Breast epithelium (tissue), 4 donors: ENCODE measurements around the gene DSCAM. TPM values are rescaled to one million over a fixed set of nuclear protein-coding genes. Genes with fewer than 3 reads are reported as not detected.

Experiments used
- DNase-seq, 2 donors: peaks; one replicate each; pipeline ENCODE4 v3.0.0-alpha.2; 2019; ENCODE audit warnings: low spot score in 2 of 2
- H3K27ac ChIP-seq, 2 donors: fragments of 200-600 bp; sonication (generic) in 1 of 2; one replicate each; pipeline ENCODE4 v1.5.1; 2016 to 2019; ENCODE audit warnings: mild to moderate bottlenecking in 1 of 2
- H3K27me3 ChIP-seq, 2 donors: fragments of 200-600 bp; sonication (generic) in 1 of 2; one replicate each; pipeline versions ENCODE4 v1.5.1 to v1.6.0; 2017 to 2019; ENCODE audit warnings: control low read depth in 1 of 2, mild to moderate bottlenecking in 1 of 2
- H3K36me3 ChIP-seq: fragments of 200-600 bp; one replicate; pipeline ENCODE4 v1.5.1; 2019
- H3K4me1 ChIP-seq, 2 donors: fragments of 200-600 bp; sonication (generic); one replicate each; pipeline ENCODE4 v1.5.1; 2016 to 2019; ENCODE audit warnings: control low read depth in 1 of 2
- H3K4me3 ChIP-seq, 3 donors: fragments of 200-600 bp; sonication (generic); 1 replicate in 2 of 3; 2 replicates in 1 of 3; pipeline ENCODE4 v1.5.1; 2016 to 2019; ENCODE audit warnings: mild to moderate bottlenecking in 3 of 3, moderate library complexity in 2 of 3
- H3K9me3 ChIP-seq, 2 donors: fragments of 200-600 bp; sonication (generic) in 1 of 2; one replicate each; pipeline ENCODE4 v1.5.1; 2016 to 2019; ENCODE audit warnings: control low read depth in 1 of 2
- CTCF ChIP-seq, 3 donors: fragments of 450-650 bp; IDR thresholded peaks; one replicate each; pipeline ENCODE4 v1.5.1; 2016 to 2017; ENCODE audit warnings: antibody characterized with exemption in 3 of 3, mild to moderate bottlenecking in 3 of 3, moderate library complexity in 3 of 3
- POLR2A ChIP-seq: fragments of 450-650 bp; IDR thresholded peaks from one replicate; pipeline ENCODE4 v1.6.1; 2016; ENCODE audit warnings: antibody characterized with exemption, mild to moderate bottlenecking, moderate library complexity
- POLR2AphosphoS5 ChIP-seq, 3 donors: sonication (generic); formaldehyde crosslinking; IDR thresholded peaks; one replicate each; pipeline ENCODE4 v1.6.1; 2017; ENCODE audit warnings: antibody characterized with exemption in 3 of 3
- intact Hi-C: fragments of 100-400 bp; cut with DNase I; formaldehyde crosslinking; loops from one replicate; pipeline ENCODE4 v1.15.1; 2023; ENCODE audit warnings: low total_unique reads
- total RNA-seq, 3 donors: library from RNA; depleted of rRNA; stranded (reverse); fragments of >200 nt; gene quantifications; one replicate each; pipeline ENCODE4 v1.1.0, GENCODE V29; 2016

The DSCAM gene
- total RNA-seq, 3 donors from 2014 or later, result 0.33 to 0.44 TPM; not detected in 1

DNA sequence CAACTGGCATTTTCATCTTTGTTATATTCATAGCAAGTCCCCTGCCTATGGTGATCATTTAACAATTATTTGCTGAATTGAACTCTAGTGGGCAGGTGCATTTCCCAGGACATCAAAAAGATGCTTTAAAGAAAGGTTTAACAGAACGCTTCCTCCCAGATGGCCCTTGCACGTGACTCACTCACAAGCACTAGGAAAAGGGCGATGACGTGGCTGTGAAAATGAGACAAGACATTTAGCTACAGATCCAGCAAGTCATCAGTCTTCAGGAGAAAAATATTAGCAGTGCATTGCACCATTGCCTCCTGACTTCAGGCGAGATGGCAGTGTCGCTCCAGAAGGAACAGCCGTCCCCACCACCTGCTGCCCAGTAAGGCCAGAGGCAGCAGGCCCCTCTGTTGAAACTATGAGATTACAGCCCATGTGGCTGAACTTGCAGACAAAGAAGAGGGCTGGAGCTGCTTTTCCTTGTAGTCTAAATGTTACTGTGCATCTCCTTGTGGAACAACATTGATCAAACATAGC is 37.2 kb downstream of the DSCAM start:
- no peaks in the 10 kb centered on the region for H3K27me3 ChIP-seq

DNA sequence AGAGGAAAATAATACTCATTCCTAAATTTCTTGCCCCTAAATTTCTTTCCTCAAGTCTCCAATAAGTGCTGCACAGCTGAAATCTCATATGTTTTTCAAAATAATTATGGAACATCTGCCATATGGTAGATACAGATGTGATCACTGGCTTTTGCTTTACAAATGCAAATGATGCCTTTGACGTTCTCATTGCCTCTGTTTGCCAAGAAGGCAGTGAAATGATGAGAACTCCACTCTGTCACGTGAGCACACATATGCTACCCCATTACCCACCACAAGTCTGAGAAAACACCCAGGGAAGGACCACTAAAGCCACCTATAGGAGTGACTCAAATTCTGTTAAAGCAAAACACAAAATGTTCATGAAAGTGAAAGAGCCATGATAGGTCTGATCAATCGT is 43.9 kb downstream of the DSCAM start:
- no peak overlapping the region for H3K27ac ChIP-seq
- TF ChIP-seq CTCF (IDR thresholded peaks at IDR 0.05) (no peak), POLR2AphosphoS5 (IDR thresholded peaks at IDR 0.05) (no peak), POLR2A (no peak)
- no peaks in the 10 kb centered on the region for H3K36me3 ChIP-seq
- no peak for DNase-seq
- no peak overlapping the region for H3K4me3 ChIP-seq
- H3K9me3 ChIP-seq, result peaks cover 16 to 40% of the 10 kb centered on the region in 2 donors
- no peaks in the 10 kb centered on the region for H3K4me1 ChIP-seq
- H3K27me3 ChIP-seq, result no peaks in the 10 kb centered on the region
- intact Hi-C loops, result no loop called here

More for the DNA sequence above, 37.2 kb downstream of the DSCAM start:
- Histone ChIP-seq H3K4me1 (no peaks in the 10 kb centered on the region), H3K9me3 (no peaks in the 10 kb centered on the region), H3K27ac (no peak overlapping the region), H3K36me3 (no peaks in the 10 kb centered on the region), H3K4me3 (no peak overlapping the region)
- intact Hi-C loops, result no loop called here
- no peak for DNase-seq
- no peak for TF ChIP-seq CTCF (IDR thresholded peaks at IDR 0.05)
- no peak for TF ChIP-seq POLR2A
- no peak for TF ChIP-seq POLR2AphosphoS5 (IDR thresholded peaks at IDR 0.05)

GRCh38 chr21:40800126-40800525 is 46.8 kb downstream of the DSCAM start:
- H3K4me1 ChIP-seq, result no peaks in the 10 kb centered on the region
- TF ChIP-seq POLR2A (no peak), CTCF (IDR thresholded peaks at IDR 0.05) (no peak), POLR2AphosphoS5 (IDR thresholded peaks at IDR 0.05) (no peak)
- intact Hi-C loops, result no loop called here
- no peak for DNase-seq
- no peaks in the 10 kb centered on the region for H3K27me3 ChIP-seq
- no peak overlapping the region for H3K4me3 ChIP-seq
- H3K27ac ChIP-seq, result no peak overlapping the region
- H3K9me3 ChIP-seq, result peaks cover 16 to 45% of the 10 kb centered on the region in 2 donors
- no peaks in the 10 kb centered on the region for H3K36me3 ChIP-seq

DNA sequence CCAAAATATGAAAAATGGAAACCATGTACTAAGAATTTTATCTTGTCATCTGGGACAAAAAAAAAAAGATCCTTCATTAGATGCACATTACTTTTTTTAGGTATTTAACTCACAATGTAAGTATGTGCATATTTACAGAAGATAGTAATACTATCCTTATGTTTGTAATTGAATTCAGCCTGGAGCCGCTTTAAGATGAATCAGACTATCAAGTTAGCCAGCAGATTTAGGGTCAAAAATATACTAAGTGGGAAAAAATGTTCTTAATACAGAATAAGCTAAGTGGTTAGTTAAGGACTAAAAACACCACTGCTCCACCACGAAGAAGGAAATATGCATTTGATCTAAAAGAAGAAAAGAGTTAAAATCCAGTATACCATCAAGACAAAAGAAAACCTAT is 49.1 kb downstream of the DSCAM start:
- H3K4me1 ChIP-seq, result no peaks in the 10 kb centered on the region
- intact Hi-C loops, result no loop called here
- H3K9me3 ChIP-seq, result peaks cover 16 to 45% of the 10 kb centered on the region in 2 donors
- no peak for DNase-seq
- H3K36me3 ChIP-seq, result no peaks in the 10 kb centered on the region
- no peak overlapping the region for H3K27ac ChIP-seq
- no peaks in the 10 kb centered on the region for H3K27me3 ChIP-seq
- no peak overlapping the region for H3K4me3 ChIP-seq
- TF ChIP-seq CTCF (IDR thresholded peaks at IDR 0.05), result no peak
- TF ChIP-seq POLR2AphosphoS5 (IDR thresholded peaks at IDR 0.05), result no peak
- TF ChIP-seq POLR2A, result no peak

DNA sequence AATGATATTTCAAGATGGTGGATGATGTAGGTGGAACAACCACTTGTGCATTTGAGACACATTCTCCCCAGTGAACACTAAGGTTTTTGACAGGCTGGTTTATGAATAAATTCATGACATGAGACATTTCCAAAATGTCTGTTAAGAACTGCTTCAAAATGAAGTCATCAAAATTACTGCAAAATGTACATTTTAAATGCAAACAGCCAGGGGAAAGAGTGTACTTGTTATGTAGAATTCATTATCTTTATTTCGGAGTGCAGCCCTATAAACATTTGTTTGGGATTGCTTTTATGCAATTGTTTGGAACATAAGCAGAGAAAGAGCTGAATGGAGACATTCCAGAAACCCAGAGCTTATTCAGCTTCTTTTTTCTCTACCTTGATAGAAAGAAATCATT is 49.5 kb downstream of the DSCAM start:
- Histone ChIP-seq H3K4me3 (no peak overlapping the region), H3K36me3 (no peaks in the 10 kb centered on the region), H3K9me3 (peaks cover 16 to 45% of the 10 kb centered on the region in 2 donors), H3K27ac (no peak overlapping the region), H3K4me1 (no peaks in the 10 kb centered on the region), H3K27me3 (no peaks in the 10 kb centered on the region)
- intact Hi-C loops, result no loop called here
- no peak for DNase-seq
- TF ChIP-seq POLR2A (no peak), POLR2AphosphoS5 (IDR thresholded peaks at IDR 0.05) (no peak), CTCF (IDR thresholded peaks at IDR 0.05) (no peak)
